HepG2 (cell line): ENCODE measurements around the gene MRPS11. TPM values are rescaled to one million over a fixed set of nuclear protein-coding genes. Genes with fewer than 3 reads are reported as not detected.
A peak's percentile ranks its signal among the peaks of the same experiment; 100 is the strongest.

Source experiments
- AKAP8 ChIP-seq: sonication (generic); formaldehyde crosslinking; IDR thresholded peaks from 2 replicates; pipeline ENCODE4 v1.5.1; 2020; ENCODE audit warnings: mild to moderate bottlenecking, missing genetic modification reagents
- CBX2 ChIP-seq, 2 experiments: fragments of 200-600 bp in 1 of 2; sonication (generic); formaldehyde crosslinking in 1 of 2; IDR thresholded peaks; 2 replicates each; pipeline versions ENCODE4 v1.7.0 to v1.8.1; 2018 to 2022; ENCODE audit warnings: low read depth in 2 of 2, low read length in 1 of 2, mild to moderate bottlenecking in 1 of 2, missing genetic modification reagents in 1 of 2
- EHMT2 ChIP-seq: fragments of 200-600 bp; sonication (generic); IDR thresholded peaks from 2 replicates; pipeline ENCODE4 v1.7.0; 2017; ENCODE audit warnings: antibody characterized with exemption, low read depth, low read length, borderline replicate concordance
- ETV5 ChIP-seq: IDR thresholded peaks from 2 replicates; pipeline ENCODE4 v1.6.1; 2018; ENCODE audit warnings: missing biosample characterization, missing genetic modification reagents, inconsistent platforms, borderline replicate concordance
- JARID2 ChIP-seq: sonication (generic); formaldehyde crosslinking; IDR thresholded peaks from 2 replicates; pipeline ENCODE4 v1.8.1; 2023; ENCODE audit warnings: missing genetic modification reagents, inconsistent platforms; ENCODE audit not compliant: insufficient replicate concordance
- MAFG ChIP-seq: sonication (generic); formaldehyde crosslinking; IDR thresholded peaks from 2 replicates; pipeline ENCODE4 v1.5.1; 2020; ENCODE audit warnings: mild to moderate bottlenecking, missing genetic modification reagents
- MED8 ChIP-seq: sonication (generic); formaldehyde crosslinking; IDR thresholded peaks from 2 replicates; pipeline ENCODE4 v1.8.1; 2023; ENCODE audit warnings: mild to moderate bottlenecking, missing genetic modification reagents; ENCODE audit not compliant: insufficient replicate concordance
- MTF2 ChIP-seq: sonication (generic); formaldehyde crosslinking; IDR thresholded peaks from 2 replicates; pipeline ENCODE4 v1.5.0; 2020; ENCODE audit warnings: missing genetic modification reagents, borderline replicate concordance
- MXD1 ChIP-seq: sonication (generic); formaldehyde crosslinking; IDR thresholded peaks from 2 replicates; pipeline ENCODE4 v1.4.0; 2020; ENCODE audit warnings: mild to moderate bottlenecking, missing genetic modification reagents
- MXD4 ChIP-seq: IDR thresholded peaks from 2 replicates; pipeline ENCODE4 v1.6.1; 2016; ENCODE audit warnings: mild to moderate bottlenecking, missing biosample characterization, missing genetic modification reagents
- NCOA2 ChIP-seq: sonication (generic); formaldehyde crosslinking; IDR thresholded peaks from 2 replicates; pipeline ENCODE4 v1.8.0; 2022; ENCODE audit warnings: inconsistent platforms
- NFYC ChIP-seq: IDR thresholded peaks from 2 replicates; pipeline ENCODE4 v1.6.1; 2016; ENCODE audit warnings: missing genetic modification reagents, missing compliant biosample characterization
- POLR2G ChIP-seq: fragments of 200-400 bp; formaldehyde crosslinking; IDR thresholded peaks from 2 replicates; pipeline ENCODE4 v1.6.1; 2018; ENCODE audit warnings: mild to moderate bottlenecking, low read depth, low read length, moderate library complexity
- PRPF4 ChIP-seq: fragments of 200-400 bp; formaldehyde crosslinking; IDR thresholded peaks from 2 replicates; pipeline ENCODE4 v1.6.1; 2016; ENCODE audit warnings: low read length, low read depth; ENCODE audit not compliant: poor library complexity, severe bottlenecking
- RAD21 ChIP-seq: fragments of 450-650 bp; formaldehyde crosslinking; IDR thresholded peaks from 2 replicates; pipeline ENCODE4 v1.5.0; 2020; ENCODE audit warnings: mild to moderate bottlenecking
- ZBTB7A ChIP-seq: sonication (generic); formaldehyde crosslinking; IDR thresholded peaks from 2 replicates; pipeline ENCODE4 v1.8.0; 2022; ENCODE audit warnings: mild to moderate bottlenecking, missing genetic modification reagents
- ZKSCAN8 ChIP-seq: IDR thresholded peaks from 2 replicates; pipeline ENCODE4 v1.6.1; 2016; ENCODE audit warnings: borderline replicate concordance, missing genetic modification reagents, missing compliant biosample characterization
- ZNF547 ChIP-seq: sonication (generic); formaldehyde crosslinking; IDR thresholded peaks from 2 replicates; pipeline ENCODE4 v1.5.1; 2020; ENCODE audit warnings: mild to moderate bottlenecking, missing genetic modification reagents
- ZNF569 ChIP-seq: sonication (generic); formaldehyde crosslinking; IDR thresholded peaks from 2 replicates; pipeline ENCODE4 v1.5.0; 2020; ENCODE audit warnings: mild to moderate bottlenecking, missing genetic modification reagents, moderate library complexity, borderline replicate concordance
- ZNF660 ChIP-seq: sonication (generic); formaldehyde crosslinking; IDR thresholded peaks from 2 replicates; pipeline ENCODE4 v1.5.1; 2020; ENCODE audit warnings: mild to moderate bottlenecking, low read depth, missing genetic modification reagents, borderline replicate concordance
- ZNF768 ChIP-seq: sonication (generic); formaldehyde crosslinking; IDR thresholded peaks from 2 replicates; pipeline ENCODE4 v1.4.0; 2020; ENCODE audit warnings: missing genetic modification reagents
- ZNF800 ChIP-seq: sonication (generic); formaldehyde crosslinking; IDR thresholded peaks from 2 replicates; pipeline ENCODE4 v1.4.0; 2020; ENCODE audit warnings: missing genetic modification reagents
- ZNF841 ChIP-seq: sonication (generic); formaldehyde crosslinking; IDR thresholded peaks from 2 replicates; pipeline ENCODE4 v1.8.1; 2023; ENCODE audit warnings: missing genetic modification reagents, borderline replicate concordance
- polyA plus RNA-seq, 8 experiments: library from polyadenylated mRNA; depleted of rRNA in 3 of 8; stranded (reverse) in 7 of 8; unstranded in 1 of 8; fragments of >200 nt; fragmentation: Illumina TruSeq in 4 of 8; extraction: Trizol in 4 of 8; gene quantifications; 2 replicates each; pipeline versions ENCODE4 v1.2.1 to v1.2.3, GENCODE V29; 2011 to 2016; ENCODE audit warnings: low read depth in 4 of 8, missing spikeins in 1 of 8, mixed read lengths in 1 of 8; ENCODE audit not compliant: insufficient read depth in 1 of 8
- total RNA-seq, 5 experiments: library from RNA; depleted of rRNA; stranded (reverse); fragments of >200 nt; fragmentation: Illumina TruSeq; extraction: Trizol; gene quantifications; 2 replicates each; pipeline ENCODE4 v1.2.3, GENCODE V29; 2016; ENCODE audit warnings: low read depth in 1 of 5
- TF ChIP-seq, protein P1 (sequence below): sonication (generic); formaldehyde crosslinking; IDR thresholded peaks from 2 replicates; pipeline ENCODE4 v1.5.0; 2020; ENCODE audit warnings: missing genetic modification reagents
- TF ChIP-seq, protein P2 (sequence below): sonication (generic); formaldehyde crosslinking; IDR thresholded peaks from 2 replicates; pipeline ENCODE4 v1.4.0; 2020; ENCODE audit warnings: mild to moderate bottlenecking, missing genetic modification reagents

Gene MRPS11
- total and polyA plus RNA-seq, 2 of the 13 experiments (the other 11 are each of a cell fraction or from before 2014, with no cell fraction given): 50.1 to 72.7 TPM

DNA sequence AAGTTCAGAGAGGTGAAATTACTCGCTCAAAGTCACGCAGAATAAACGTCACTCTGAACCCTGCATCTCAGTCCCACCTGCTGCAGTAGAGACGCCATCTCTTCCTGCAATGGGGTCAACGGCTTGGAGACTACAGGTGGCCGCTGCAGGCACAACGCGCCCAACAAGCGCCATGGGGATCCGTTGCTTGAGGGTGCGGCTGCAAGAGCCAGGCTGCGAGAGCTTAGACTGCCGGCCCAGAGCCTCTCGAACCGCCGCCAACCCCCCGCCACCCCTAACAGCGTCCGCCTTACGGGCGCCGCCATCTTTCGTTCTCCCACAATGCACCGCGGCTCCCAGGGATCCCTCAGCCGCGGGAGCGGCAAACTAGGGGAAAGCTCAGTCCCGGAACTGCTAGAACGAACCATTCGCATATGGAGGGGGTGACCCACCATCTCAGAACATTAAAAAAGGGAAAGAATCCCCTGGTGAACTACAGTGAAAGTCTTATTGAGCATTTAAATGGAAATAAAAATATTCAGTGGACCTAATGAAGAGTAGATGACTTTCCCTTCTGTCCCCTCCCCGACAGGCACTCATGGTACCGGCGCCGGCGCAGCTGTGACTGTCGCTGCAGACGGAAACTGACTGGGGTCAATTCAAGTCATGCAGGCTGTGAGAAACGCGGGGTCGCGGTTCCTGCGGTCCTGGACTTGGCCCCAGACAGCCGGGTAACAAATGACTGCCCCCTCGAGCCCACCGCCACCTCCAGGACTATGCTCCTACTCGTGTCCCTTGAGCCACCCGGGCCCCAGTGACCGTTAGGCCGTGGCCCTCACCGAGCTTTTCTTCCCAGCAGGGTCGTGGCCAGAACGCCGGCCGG, at the start of gene MRPS11, which contains the start of gene MRPL46 (continued):
- no peak for TF ChIP-seq AKAP8 (CRISPR knock-in tag)
- TF ChIP-seq RAD21 (CRISPR knock-in tag): no peak; the same call in 1 of the 2 replicates
- no peak for TF ChIP-seq ZNF569
- TF ChIP-seq, protein P1, sequence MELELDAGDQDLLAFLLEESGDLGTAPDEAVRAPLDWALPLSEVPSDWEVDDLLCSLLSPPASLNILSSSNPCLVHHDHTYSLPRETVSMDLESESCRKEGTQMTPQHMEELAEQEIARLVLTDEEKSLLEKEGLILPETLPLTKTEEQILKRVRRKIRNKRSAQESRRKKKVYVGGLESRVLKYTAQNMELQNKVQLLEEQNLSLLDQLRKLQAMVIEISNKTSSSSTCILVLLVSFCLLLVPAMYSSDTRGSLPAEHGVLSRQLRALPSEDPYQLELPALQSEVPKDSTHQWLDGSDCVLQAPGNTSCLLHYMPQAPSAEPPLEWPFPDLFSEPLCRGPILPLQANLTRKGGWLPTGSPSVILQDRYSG: peak; percentile 76; the same call in 1 of the 2 replicates
- TF ChIP-seq, protein P2, sequence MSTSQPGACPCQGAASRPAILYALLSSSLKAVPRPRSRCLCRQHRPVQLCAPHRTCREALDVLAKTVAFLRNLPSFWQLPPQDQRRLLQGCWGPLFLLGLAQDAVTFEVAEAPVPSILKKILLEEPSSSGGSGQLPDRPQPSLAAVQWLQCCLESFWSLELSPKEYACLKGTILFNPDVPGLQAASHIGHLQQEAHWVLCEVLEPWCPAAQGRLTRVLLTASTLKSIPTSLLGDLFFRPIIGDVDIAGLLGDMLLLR: peak; percentile 87
- no peak for TF ChIP-seq MTF2 (CRISPR knock-in tag)
- peak; percentile 33; the same call in 1 of the 2 replicates for TF ChIP-seq ZNF800 (CRISPR knock-in tag)
- TF ChIP-seq MXD1 (CRISPR knock-in tag): peak; percentile 86; the same call in 1 of the 2 replicates
- no peak for TF ChIP-seq ZKSCAN8
- TF ChIP-seq MXD4 (CRISPR knock-in tag): no peak; the same call in 1 of the 2 replicates
- peak; percentile 37; the same call in 1 of the 2 replicates for TF ChIP-seq NCOA2
- peak; percentile 49; the same call in 1 of the 2 replicates for TF ChIP-seq ZNF841 (CRISPR knock-in tag)
- TF ChIP-seq CBX2 (IDR thresholded peaks at IDR 0.05; ENCODE audit: low read depth, low read length): no peak
- no peak for TF ChIP-seq CBX2 (CRISPR knock-in tag; IDR thresholded peaks at IDR 0.05; ENCODE audit: low read depth)
- no peak for TF ChIP-seq NFYC (CRISPR knock-in tag)
- no peak for TF ChIP-seq PRPF4
- peak; percentile 79 for TF ChIP-seq POLR2G
- no peak for TF ChIP-seq ZNF547 (CRISPR knock-in tag)
- TF ChIP-seq ZNF660 (CRISPR knock-in tag): no peak
- no peak for TF ChIP-seq JARID2 (CRISPR knock-in tag)
- TF ChIP-seq ZNF768 (CRISPR knock-in tag): no peak
- peak; percentile 84 for TF ChIP-seq MED8
- TF ChIP-seq MAFG: no peak
- no peak; the same call in none of the 2 replicates for TF ChIP-seq ETV5 (CRISPR knock-in tag)
- peak; percentile 72; the same call in 1 of the 2 replicates for TF ChIP-seq ZBTB7A
- TF ChIP-seq EHMT2: no peak
